ENCODE results near the gene FRMD8.

Gene FRMD8

DNA sequence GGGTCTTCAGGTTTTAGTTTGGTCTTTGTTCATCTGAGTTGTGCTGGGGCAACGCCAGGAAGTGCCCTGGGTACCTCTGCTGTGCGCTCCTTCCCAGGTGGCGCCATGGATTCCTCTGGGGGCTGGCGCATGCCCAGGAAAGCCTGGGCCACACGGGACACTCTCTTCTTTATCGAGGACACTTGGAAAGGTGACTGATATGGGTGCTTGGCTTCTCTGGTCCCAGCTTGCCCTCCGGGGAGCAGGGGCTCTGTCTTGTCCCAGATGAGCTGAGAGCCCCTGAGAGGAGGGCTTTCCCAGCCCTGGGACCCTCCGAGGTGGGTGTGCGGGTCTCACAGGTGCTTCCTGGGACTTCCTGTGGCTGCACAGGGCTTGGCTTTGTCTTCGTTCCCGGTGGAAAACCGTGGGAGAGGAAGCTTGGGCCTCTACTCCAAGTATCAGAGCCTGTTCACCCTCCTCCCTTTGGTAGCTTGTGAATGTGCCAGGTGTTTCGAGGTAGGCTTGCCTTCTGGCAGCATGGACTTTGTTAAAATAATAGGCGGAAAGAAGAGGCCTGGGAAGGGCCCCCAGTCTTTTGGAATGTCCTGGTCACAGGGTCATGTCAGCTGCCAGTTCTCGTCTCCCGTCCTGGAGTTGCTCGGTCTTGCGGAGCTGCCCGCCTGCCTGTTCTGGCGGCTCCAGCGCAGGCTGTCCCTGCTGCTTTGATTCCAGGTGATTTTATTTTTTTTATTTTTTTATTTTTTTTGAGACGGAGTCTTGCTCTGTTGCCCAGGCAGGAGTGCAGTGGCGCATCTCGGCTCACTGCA, 26.0 kb downstream of the FRMD8 start:
- no peak for DNase-seq

DNA sequence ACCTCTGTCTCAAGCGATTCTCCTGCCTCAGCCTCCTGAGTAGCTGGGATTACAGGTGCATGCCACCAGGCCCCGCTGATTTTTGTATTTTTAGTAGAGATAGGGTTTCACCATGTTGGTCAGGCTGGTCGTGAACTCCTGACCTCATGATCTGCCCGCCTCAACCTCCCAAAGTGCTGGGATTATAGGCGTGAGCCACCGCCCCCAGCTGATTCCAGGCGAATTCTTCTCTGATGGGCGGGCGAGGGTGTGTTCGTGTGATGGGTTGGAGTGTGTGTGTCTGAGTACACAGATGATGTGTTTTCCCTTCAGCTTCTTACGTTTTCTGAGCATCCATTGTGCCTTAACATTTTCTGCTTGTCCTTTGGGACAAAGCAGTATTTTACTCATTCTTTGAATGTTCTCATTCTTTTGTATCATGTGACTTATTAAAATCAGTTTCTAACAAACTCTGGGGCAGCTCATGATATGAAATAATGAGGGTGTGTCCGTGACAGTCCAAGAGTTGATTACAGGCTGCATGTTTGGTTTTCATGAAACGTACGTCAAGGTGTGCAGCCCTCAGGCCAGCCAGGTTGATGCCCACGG, 26.7 kb downstream of the FRMD8 start:
- DNase-seq, result peak in 4 of 56 donors; percentile 7 to 41 (median 23)

DNA sequence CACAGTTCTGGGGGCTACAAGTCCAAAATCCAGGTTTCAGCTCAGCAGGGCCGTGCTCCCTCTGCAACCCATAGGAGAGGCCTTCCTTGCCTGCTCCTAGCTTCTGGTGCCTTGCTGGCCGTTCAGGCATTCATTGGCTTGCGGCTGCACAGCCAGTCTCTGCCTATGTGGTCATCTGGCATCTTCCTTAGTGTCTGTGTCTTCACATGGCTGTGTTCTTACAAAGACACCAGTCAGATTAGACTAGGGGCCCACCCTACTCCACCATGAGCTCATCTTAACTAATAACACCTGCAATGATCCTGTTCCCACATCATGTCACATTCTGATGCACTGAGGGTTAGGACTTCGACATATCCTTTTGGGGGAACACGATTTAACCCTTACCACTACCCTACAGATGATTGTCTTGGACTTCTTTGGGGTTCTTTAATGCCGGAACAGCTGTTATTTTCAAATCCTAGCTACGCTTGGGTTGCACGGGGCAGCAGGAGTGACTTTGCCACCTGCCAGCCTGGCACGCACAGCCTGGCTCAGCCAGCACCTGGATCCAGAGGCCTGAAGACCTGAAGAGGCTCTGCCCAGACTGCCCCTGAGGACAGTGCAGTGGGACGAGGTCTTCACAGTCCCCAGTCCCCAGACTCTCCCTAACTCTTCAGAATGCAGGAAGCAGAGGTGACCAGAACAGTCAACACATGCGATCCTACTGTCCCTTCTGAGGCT, 28.5 kb downstream of the FRMD8 start:
- peak in 3 of 56 donors; percentile 15 to 31 (median 16) for DNase-seq

DNA sequence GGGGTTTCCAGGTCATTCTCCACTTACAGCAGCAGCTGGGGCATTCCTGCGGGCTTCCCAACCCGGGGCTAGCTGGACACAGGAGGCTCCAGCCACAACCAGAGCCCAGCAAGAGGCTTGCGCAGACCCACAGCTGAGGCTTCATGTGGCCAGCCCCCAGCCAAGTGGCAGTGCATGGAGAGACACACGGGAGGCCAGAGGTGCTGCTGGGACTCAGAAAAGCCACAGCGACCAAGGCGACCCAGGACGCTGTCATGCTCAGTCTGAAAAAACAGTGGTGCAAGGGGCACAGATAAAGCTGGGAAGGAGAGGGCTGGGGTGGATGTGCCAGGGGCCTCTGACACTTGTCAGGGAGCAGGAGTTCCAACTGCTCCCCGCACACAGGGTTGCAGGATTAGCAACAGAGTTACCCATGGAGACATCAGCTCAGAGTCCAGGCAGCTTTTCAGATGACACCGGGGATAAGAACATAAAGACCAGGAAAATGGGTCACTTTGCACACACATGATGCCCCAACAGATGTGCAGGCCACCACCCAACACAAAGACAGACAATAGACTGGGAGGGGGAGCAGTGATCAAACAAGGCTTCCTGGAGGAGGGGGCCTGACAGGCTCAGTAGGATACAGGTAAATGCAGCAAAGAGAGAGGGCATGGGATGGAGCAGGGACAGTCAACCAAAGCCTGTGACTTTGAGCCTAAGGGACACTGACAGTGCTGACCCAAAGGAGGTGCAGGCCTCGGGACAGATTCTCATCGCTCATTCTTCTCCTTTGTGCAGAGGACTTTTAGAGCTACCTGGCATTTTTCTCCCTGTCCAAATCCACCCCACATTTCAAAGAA, 29.3 kb downstream of the FRMD8 start:
- peak in 1 of 56 donors; percentile 46 for DNase-seq

DNA sequence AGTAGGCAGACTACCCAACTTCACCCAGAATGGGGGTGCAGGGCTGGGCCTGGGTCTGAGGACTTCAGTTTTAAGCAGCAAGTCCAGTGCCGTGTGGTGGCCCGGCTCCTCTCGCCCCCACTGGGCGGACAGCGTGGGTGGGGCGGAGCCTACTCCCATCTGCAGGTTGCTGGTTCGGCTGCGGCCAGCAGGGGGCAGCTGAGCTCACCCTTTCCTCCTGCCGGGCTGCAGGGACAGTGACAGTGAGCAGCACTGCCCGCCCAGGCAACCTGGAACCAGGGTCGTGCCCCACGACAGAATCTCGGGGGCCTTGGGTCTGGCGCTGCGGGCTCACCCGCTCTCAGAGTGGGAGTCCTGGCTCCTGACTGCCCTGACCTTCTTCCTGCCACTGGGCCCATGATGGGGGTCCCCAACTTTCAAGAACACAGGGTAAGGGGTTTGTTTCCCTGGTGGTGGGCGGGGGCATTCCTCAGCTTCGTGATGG, 29.9 kb downstream of the FRMD8 start:
- peak in 54 of 56 donors; percentile 62 to 98 (median 86) for DNase-seq

DNA sequence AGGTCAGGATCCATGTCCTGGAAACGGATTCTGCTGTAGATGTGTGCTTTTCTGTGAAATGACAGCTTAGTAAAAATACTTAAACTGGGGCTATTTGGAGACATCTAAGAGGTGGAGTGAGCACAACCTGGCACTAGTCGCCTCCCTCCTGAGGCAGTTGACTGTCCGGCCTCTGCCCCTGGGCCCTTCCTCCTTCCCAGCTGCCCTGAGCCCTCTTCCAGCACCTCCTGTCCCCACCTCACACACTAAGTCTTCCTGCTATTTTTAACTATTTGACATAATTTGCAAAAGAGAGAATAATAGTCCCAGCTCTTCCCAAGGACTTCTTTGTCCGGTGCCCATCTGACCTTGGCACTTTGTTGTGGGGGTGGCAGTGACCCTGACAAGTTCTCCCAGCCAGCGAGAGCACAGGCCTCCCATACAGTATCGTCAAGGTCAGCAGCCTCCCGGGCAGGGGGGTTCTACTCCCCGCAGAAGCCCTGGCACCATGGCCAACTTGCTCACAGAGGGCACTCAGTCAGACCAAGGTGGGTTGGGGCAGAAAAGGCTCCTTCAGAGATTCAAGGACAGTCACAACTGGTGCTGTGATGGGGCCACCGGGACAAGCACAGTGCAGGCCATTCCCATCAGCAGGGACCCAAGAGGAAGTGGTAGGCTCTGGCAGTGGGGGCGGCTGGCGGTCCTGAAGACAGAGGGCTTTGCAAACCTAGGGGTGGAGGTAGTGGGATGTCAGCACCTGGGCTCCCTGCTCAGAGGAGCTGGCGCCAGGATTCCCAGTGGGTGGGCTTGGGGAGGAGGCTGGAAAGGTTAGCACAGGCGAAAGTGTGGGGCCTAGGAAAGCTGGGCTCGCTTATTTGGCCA, 30.6 kb downstream of the FRMD8 start:
- peak in 2 of 56 donors; percentile 49 to 51 for DNase-seq

DNA sequence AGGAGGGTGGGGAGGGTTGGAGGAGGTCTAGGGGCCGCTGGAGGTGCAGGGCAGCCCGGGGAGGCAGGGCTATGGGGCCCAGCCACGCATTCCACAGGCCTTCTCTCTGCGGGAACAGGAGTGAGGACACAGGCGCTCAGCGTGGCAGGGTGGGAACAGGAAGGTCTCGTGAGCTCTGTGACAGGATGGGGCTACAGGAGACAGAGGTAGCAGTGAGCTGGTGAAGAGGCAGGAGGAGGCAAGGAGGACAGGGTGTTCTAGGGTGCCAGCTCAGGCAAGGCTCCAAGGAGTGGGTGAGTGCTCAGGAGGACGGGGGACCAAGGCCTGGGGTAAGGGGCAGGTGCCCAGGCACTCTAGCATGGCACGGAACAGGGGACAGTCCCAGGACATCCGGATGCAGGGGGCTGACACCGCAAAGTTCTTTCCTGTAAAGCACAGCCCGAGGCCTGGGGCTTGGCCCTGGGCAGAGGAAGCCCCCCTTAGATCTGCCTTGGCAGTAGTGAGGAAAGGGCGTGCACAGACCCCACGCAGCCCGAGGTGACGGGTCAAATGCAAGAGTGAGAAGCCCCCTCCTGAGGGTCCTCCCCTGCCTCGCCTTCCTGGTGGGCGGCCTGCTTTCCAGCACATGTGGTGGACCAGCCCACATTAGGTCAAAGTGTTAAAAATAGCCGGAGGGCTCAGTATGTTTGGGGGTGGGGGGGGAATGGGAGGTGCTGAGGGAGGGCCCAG, 31.4 kb downstream of the FRMD8 start:
- DNase-seq, result peak in 2 of 56 donors; percentile 34 to 47

DNA sequence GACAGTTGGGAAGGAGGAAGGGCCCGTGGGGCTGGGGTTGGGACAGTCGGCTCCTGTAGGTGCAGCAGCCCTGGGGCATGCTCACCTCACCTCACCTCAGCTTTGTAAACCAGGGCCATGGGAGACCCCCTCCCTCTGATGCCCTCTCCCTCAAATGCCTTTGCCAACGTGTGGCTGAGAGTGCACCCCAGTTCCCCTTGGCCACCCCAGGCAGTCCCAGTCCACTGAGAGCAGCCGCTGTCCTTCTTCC, 31.9 kb downstream of the FRMD8 start:
- DNase-seq, result no peak

DNA sequence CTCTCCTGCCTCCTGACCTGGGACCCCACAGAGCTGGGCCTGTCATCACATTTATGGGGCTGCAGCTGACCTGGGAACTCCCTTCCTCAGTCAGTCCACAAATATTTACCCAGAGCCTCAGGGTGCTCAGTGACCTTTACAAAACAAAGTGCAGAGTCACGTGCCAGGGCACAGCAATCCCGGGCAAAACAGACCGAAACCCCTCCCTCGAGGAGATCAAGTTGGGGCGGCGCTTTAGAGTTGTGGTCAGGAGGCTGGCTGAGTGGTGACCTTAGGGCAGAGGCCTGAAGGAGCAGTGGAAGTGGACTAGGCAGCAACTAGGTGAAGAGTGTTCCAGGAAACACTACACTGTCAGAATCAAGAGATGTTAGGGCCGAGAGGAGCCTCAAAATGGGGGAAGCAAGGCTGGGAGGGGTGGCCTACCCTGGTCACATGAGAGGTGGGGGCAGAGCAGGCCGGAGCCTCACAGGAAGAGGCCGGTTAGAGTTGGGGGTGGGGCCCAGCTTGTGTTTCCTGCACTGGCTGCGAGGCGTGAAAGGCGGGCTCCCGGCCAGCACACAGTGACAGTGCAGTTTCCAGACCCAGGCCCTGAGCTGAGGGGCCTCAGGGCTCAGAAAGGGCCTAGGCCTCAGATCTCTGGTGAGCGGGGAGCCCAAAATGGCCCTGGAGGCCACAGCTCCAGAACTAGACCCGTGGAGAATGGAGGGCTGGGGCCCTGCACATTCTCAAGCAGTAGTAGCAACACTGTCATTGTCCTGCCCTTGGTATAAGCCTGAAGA, 32.4 kb downstream of the FRMD8 start:
- peak; percentile 64 to 96 (median 88) for DNase-seq

DNA sequence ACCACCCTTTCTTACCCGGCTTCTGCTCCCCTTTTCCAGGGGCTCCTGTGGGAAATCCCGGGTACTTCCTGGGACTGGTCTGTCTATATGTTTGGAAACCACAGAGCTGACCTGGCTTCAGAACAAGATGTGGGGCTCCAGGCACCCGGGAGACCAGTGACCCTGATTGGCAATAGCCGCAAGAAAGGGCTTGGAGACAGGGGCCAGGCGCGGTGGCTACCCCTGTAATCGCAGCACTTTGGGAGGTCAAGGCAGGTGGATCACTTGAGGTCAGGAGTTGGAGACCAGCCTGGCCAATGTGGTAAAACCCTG, 33.0 kb downstream of the FRMD8 start:
- DNase-seq, result no peak

DNA sequence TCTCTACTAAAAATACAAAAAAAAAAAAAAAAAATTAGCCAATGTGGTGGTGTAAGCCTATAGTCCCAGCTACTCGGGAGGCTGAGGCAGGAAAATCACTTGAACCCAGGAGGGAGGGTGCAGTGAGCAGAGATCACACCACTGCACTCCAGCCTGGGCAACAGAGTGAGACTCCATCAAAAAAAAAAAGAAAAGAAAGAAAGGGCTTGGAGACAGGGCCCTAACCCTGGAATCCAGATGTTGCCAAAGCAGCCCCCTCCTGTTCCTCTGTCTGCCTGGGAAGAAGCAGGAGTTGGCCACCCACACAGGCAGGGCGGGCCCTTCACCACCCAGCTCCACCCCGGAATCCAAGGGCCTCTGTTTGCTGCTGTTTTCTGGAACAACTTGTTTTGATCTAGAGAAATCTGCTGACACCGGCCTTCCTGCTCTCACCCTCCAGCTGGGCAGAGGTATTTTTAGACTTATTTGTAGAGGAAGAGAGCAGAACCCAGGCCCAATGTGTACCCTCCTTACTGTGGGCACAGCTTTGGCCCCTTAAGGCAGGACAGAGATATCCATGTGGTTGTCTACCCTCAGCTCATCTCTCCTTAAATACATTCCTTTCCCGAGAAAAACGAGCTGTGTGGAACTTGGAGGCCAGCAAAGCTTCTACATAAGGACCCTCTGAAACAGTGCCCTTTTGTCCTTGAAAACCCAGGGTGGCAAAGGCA, 33.5 kb downstream of the FRMD8 start:
- DNase-seq, result peak in 53 of 56 donors; percentile 36 to 90 (median 75)

DNA sequence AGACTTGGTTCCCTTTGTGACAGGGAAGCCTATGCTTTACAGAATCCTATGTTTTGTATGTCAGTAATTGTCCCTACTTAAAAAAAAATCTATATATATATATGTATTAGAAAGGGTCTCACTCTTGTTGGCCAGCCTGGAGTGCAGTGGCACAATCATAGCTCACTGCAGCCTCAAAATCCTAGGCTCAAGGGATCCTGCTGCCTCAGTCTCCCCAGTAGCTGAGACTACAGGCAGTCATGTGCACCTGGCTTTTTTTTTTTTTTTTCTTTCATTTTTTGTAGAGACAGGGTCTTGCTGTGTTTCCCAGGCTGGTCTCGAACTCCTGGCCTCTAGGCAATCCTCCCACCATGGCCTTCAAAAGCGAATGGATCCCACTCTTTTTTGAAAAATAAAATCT, 34.1 kb downstream of the FRMD8 start:
- no peak for DNase-seq

DNA sequence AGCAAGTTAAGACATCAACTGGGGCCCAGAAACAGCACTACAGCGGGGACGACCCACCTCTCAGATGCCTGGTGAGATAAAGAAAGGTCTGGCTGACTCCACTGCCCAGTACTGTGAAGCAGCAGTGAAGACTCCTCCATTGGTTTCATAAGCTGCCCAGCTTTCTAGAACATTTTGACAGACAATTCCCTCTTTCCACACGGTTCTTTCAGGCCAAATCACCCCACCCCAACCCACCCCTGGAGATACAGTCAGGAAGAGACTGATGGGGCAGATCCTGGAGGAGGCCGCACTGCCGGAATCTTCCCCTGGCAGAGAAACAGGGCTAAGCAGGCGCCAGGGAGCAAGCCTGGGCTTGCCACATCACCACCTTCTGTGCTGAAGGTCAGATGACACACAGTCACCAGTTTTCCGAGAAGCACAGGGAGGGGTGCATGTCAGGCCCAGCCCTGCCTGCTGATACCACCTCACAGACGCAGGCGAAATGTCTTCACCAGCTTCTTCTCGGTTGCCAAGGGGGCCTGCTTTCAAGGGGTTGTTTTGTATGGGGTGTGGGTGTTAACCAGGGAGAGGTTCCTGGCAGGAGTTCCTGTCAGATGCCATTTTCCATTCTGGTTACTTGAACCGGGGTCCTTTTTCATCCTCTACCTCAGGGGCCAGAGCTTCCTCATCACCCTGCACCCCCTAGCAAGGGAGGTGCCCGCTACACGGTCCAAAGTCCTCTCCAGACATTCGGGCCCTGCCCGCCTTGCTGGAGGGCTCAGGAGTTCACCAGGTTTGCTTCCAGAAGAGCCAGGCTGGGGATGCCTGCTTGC, 34.7 kb downstream of the FRMD8 start:
- DNase-seq, result peak in 54 of 56 donors; percentile 34 to 94 (median 74)

DNA sequence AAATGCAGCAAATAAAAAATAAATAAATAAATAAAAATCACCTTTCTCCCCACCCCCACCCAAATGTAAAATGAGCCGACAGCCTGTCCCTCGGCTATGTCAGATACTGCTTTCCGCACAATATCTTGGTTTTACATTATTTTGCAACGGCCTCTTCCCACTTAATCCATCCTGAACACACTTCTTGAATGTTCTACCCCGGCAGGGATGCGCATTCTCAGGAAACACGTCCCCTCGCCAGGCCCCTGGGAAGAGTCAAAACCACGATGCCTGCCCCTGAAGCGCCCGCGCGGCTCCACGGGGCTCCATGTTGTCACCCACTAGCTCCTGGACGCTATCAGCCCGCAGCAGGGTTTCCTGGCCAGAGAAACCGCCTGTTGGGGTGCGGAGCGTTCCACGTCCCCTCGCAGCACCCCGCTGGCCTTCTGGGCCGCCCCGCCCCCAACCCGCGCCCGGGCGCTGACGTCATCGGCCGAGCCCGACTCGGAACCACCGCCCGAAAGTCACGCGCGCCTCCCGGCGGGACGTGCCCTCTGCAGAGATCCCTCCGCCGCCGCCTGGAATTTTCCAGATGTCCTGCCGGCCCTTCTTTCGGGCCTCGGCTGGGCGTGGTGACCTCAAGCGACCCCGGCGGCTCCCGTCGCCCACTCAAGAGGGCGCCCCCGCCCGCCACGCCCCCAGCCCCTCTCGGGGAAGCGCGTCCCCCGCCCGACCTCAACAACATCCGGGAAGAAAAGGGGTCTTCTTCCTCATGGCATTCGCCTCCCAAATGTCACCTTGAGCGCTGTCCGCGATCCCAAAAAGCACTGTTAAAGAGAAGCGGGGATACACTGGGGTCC, 35.6 kb downstream of the FRMD8 start:
- DNase-seq, result peak; percentile 60 to 97 (median 90)

DNA sequence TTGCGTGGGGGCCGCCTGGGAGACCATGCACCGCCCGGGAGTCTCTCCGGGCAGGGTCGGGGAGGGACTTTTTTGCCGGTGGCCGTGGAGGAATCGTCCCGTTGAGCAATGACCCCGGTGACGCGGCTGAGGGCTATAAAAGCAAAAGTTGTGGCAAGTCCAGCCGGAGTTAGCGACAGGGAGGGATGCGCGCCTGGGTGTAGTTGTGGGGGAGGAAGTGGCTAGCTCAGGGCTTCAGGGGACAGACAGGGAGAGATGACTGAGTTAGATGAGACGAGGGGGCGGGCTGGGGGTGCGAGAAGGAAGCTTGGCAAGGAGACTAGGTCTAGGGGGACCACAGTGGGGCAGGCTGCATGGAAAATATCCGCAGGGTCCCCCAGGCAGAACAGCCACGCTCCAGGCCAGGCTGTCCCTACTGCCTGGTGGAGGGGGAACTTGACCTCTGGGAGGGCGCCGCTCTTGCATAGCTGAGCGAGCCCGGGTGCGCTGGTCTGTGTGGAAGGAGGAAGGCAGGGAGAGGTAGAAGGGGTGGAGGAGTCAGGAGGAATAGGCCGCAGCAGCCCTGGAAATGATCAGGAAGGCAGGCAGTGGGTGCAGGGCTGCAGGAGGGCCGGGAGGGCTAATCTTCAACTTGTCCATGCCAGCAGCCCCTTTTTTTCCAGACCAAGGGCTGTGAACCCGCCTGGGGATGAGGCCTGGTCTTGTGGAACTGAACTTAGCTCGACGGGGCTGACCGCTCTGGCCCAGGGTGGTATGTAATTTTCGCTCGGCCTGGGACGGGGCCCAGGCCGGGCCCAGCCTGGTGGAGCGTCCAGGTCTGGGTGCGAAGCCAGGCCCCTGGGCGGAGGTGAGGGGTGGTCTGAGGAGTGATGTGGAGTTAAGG, 36.4 kb downstream of the FRMD8 start, which contains the start of gene NEAT1:
NEAT1 (plus strand) TSS at position 166 of the 883 bp plus-strand sequence.
- DNase-seq, result peak in 55 of 56 donors; percentile 54 to 95 (median 87)

Data from amygdala (tissue), 56 donors.